Activated gamma-delta T cell treated with Interleukin-2 at 50 U/mL for 16 hours (primary cell): ENCODE data around the gene PAQR5.
"Not testable (repeated sequence)": the region's sequence is repeated elsewhere in the genome, so short reads cannot be mapped to it uniquely, and the experiment has no call there.

Source experiments
- DNase-seq: peaks from one replicate; pipeline ENCODE4 v3.0.0-alpha.2; 2020

Gene PAQR5

GRCh38 chr15:69293741-69294615 is 4.7 kb upstream of the PAQR5 start:
- DNase-seq, result no peak

DNA sequence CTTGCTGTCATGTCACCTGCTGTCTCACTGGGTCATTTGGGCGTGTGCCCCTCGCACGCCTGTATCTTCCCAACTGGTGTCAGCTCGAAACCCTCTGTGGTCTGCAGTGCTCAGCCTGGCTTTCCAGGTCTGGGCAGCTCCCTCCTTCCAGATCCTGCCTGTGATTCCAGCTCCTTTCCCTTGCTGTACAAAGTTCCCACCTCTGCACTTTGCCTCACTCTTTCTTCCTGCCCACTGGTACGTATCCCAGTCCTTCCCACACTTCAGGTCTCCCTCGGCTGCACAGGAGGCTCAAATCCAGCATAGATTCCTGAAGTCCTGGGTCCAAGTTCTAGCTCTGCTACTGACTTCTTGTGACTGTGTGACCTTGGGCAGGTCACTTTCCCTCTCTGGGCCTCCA is 2.1 kb upstream of the PAQR5 start:
- DNase-seq, result no peak

GRCh38 chr15:69297642-69298353 is 914 bp upstream of the PAQR5 start:
- DNase-seq, result no peak

- DNase-seq, result no peak
These were observed 387 bp upstream of the PAQR5 start for GRCh38 chr15:69298354-69298696.

DNA sequence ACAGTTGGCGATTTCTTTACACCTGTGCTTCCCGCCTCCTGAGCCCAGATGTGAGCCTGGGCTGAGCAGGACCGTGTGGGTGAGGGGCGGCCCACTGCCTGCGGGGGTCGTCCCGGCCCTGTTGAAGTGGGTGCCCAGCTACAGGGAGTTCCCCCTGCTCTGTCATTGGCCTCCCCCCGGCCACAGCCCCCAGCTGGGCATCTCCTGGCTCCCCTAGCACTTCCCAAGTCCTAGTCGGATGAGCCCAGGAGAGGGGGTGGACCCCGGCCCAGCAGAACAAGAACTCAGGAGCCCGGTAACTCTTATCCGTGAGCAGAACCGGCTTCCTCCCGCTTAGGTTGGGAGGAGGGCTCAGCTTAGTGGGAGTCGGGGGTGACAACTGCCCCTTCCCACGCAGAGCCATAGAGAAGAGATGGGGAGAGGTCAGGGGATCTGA is 757 bp downstream of the PAQR5 start:
- no peak for DNase-seq

DNA sequence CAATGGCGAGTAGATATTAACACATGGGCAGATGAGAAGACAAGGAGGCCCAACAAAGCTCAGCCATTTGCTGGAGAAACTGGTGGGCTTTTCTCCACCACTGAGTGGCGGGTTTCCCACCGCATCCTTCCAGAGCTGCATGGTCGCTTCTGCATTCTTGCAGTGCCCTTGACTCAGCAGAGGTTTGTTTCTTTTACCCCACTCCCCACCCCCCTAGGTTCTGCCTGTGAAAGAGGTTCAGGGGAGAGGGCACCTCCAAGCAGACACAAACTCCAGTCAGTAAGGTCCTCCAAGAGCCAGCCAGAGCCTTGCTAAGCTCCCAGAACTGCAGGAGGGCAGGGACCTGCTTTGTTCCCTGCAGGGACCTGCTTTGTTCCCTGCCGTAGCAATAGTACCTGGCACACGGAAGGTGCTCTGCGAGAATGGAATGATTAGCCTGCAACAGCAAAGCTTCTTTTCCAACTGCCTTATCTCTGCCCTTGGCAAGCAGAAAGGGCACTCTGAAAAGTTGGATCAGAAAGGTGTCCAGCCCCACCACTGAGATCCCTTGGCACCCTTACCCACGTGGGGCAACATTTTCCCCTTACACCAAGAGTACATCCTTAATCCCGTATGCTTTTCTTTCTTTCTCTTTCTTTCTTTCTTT is 1.4 kb downstream of the PAQR5 start:
- DNase-seq, result no peak

DNA sequence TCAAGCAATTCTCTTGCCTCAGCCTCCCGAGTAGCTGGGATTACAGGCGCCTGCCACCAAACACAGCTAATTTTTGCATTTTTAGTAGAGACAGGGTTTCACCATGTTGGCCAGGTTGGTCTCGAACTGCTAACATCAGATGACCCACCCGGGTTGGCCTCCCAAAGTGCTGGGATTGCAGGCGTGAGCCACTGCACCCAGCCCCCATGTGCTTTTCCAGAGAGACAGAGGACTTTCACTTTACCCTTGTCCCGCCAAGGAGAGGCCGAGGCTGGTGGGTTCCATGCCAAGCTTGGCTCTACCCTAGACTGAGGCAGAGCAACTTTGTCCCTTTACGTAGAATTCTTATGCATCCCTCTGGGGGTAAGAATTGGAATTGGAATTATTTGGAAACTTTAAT is 2.4 kb downstream of the PAQR5 start:
- not testable (repeated sequence) for DNase-seq

GRCh38 chr15:69302087-69302486 is 3.4 kb downstream of the PAQR5 start:
- not testable (repeated sequence) for DNase-seq

GRCh38 chr15:69302929-69303328 is 4.2 kb downstream of the PAQR5 start:
- no peak for DNase-seq

DNA sequence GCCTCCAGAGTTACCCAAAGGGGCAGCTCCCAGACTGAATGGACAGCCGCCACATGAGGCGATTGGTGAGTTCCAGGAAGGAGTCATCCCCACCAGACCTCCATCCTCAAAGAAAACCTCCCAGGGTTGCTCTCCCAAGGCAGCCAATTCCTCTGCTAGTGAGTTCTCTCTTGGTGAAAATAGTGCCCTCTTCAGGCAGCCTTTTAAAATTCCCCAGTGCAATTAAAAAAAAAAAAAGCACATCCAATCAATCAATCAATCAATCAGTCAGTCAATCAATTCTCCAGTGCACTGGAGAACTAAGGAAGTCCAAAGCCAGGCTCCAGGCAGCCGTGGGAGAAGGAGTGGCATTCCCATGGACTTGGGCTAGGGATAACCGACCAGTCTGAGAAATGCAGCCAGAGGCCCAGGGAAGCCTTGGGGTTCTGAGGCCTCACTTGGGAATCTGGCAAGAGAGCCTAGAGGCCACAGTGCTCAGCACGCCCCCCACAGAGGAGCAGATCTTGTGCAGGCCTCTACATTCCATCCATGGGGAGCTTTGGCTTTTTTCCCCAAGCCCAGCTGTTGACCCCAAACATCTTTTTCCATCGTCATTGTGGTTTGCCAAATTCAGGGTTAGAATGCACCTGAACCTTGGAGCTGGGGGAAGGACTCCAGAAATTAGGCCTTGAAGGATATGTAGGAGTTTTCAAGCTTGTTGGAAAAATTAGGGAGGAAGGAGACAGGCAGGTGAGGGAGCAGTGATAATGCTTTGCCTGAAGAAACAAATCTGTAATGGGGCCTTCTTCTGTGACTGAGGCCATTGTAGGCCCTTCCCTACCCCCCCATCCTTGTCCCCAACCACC is 4.8 kb downstream of the PAQR5 start:
- no peak for DNase-seq

- no peak for DNase-seq
These were observed 5.5 kb downstream of the PAQR5 start for GRCh38 chr15:69304182-69304545.

DNA sequence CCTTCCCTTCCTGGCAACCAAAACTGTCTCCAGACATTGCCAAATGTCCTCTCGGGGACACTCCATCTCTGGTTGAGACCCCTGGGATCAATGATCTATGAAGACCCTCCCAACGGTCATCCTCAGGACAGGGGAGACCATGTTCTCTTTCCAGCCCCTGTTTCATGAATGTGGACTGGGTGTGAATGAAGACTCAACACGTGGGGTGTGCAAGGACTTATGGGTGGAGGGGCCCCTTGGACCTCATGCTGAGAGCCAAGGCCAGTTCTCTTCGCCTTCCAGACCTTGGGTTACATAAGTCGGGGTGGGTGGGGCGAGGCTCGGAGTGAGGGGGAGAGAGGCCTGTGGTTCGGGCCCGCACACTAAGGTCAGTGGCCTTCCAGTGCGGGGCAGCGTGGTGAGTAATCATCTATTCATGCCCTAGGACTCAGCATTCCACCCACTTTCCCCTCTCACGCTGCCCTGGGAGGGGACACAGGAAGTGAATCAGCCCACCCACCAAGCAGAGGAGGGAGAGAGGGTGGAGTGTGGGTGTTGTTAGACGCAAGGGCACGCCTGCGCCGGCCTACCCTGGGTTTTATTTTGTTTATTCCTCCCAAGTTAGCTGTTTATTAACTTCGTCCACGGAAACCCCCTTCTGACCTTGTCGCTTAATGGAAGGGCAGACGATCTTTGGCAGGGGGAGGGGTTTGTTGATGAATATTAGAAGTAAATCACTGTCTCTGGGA is 6.7 kb downstream of the PAQR5 start:
- no peak for DNase-seq

GRCh38 chr15:69305933-69306568 is 7.3 kb downstream of the PAQR5 start:
- no peak for DNase-seq

DNA sequence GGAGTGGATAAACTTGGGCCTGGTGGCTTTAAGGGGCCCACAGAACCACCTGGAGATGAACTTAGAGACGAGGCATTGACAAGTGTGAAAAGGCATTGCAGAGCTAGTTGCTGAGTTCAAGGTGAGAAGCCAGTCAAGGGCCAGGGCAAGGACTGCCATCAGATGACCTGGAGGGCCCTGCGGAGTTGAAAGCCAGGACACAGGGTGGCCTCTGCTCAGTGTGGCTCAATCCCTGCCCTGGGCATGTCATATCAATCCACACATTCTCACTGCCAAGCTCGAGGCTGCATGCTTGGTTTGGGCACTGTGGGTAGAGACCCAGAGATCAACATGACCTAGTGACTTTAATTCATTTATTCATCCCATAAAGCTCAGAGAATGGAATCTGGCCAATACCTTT is 9.2 kb downstream of the PAQR5 start:
- DNase-seq, result no peak

GRCh38 chr15:69308949-69309348 is 10.2 kb downstream of the PAQR5 start:
- no peak for DNase-seq

DNA sequence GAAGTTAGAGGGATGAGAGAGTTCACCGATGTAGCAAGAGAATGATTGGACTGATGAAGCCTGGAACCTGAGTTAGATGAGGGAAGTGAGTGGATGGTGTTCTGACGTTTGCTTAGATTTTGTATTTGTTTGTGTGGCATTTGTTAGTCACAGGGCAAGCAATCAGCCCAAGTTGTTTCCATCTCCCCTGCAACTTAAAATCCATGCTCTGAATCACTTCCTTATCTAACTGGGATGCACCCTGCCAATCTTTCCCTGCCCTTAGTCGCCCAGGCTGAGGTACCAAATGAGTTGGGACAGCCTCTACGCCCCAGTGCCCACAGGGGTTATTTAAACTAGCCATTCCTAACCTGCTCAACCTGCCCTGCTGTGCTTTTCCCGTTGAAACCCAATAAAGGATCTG is 12.6 kb downstream of the PAQR5 start:
- DNase-seq, result no peak

DNA sequence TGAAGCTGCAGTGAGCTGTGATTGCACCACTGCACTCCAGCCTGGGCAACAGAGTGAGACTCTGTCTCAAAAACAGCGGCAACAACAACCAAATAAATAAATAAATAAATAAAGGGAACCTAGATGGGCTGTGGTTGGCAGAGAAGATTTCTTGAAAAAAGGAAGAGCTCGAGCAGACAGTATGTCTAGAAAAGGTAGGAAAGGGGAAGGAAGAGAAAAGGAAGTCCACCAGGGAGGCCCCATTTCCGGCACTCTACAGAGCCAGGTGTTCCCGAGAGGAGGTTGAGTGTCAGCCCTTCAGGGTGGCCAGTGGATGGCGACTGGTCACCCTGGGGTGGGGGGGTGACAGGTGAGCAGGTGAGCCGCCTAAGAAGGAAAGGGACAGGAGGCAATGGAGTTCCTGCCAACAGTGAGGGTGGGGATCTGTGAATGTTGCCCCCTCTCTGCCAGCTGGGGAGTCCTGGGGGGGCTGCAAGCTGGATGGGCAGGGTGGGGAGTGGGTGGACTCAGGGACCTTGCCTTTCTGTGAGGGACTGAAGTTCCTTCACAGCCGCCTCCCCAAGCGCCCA is 14.8 kb downstream of the PAQR5 start:
- DNase-seq, result no peak

GRCh38 chr15:69314131-69314530 is 15.4 kb downstream of the PAQR5 start:
- DNase-seq, result no peak

GRCh38 chr15:69314736-69315135 is 16.0 kb downstream of the PAQR5 start:
- DNase-seq, result no peak

- DNase-seq, result no peak
These were observed 16.8 kb downstream of the PAQR5 start for GRCh38 chr15:69315402-69316110.

- no peak for DNase-seq
These were observed 17.6 kb downstream of the PAQR5 start for GRCh38 chr15:69316291-69316690.
